Measurements from ENCODE around the gene SH3GL1. TPM values are rescaled to one million over a fixed set of nuclear protein-coding genes. Genes with fewer than 3 reads are reported as not detected.

Gene SH3GL1
- total RNA-seq, 2 donors from 2014 or later: 54.0 to 66.6 TPM

GRCh38 chr19:4343370-4344307, 56.7 kb downstream of the SH3GL1 start, which contains the start of gene MPND:
Gene MPND, plus strand, starts transcription at chr19:4343562. Its CDS starts 32 bp downstream, at chr19:4343594.
- Histone ChIP-seq H3K4me1 (peaks cover 16% of the 10 kb centered on the region), H3K4me3 (peak within 1 kb of the TSS; percentile 45), H3K27me3 (no peaks in the 10 kb centered on the region), H3K9ac (ENCODE audit: low read depth in 2 of 2, low read length in 2 of 2) (peak within 1 kb of the TSS; percentile 68 to 87), H3K9me3 (no peaks in the 10 kb centered on the region), H3K36me3 (peaks cover 6% of the 10 kb centered on the region), H3K27ac (peak within 1 kb of the TSS; percentile 96)
- intact Hi-C loops (cut with DNase I): no loop called here
- peak; percentile 97 for DNase-seq
- TF ChIP-seq CTCF (IDR thresholded peaks at IDR 0.05): no peak

- peaks cover 16% of the 10 kb centered on the region for H3K4me1 ChIP-seq
- peak overlapping the region; percentile 96 for H3K27ac ChIP-seq
- H3K4me3 ChIP-seq: peak overlapping the region; percentile 45
- no peaks in the 10 kb centered on the region for H3K9me3 ChIP-seq
- peaks cover 6% of the 10 kb centered on the region for H3K36me3 ChIP-seq
- peak; percentile 97 for DNase-seq
- H3K9ac ChIP-seq (ENCODE audit: low read depth in 2 of 2, low read length in 2 of 2): peak overlapping the region; percentile 68 to 87
- no peak for TF ChIP-seq CTCF (IDR thresholded peaks at IDR 0.05)
- intact Hi-C loops (cut with DNase I): no loop called here
- no peaks in the 10 kb centered on the region for H3K27me3 ChIP-seq
These were observed 57.6 kb downstream of the SH3GL1 start for GRCh38 chr19:4342615-4343369.

GRCh38 chr19:4342314-4342614, 58.1 kb downstream of the SH3GL1 start:
- Histone ChIP-seq H3K9me3 (no peaks in the 10 kb centered on the region), H3K27me3 (no peaks in the 10 kb centered on the region), H3K27ac (peak overlapping the region; percentile 96), H3K4me1 (peaks cover 16% of the 10 kb centered on the region), H3K4me3 (peak overlapping the region; percentile 30), H3K36me3 (peaks cover 6% of the 10 kb centered on the region), H3K9ac (ENCODE audit: low read depth in 2 of 2, low read length in 2 of 2) (peak overlapping the region; percentile 68 to 76)
- intact Hi-C loops (cut with DNase I): no loop called here
- DNase-seq: no peak
- no peak for TF ChIP-seq CTCF (IDR thresholded peaks at IDR 0.05)

- no peaks in the 10 kb centered on the region for H3K27me3 ChIP-seq
- peaks cover 11% of the 10 kb centered on the region for H3K4me1 ChIP-seq
- peak within 1 kb of the TSS; percentile 77 to 98 for H3K9ac ChIP-seq (ENCODE audit: low read depth in 2 of 2, low read length in 2 of 2)
These were observed 61.6 kb downstream of the SH3GL1 start, which contains the start of gene STAP2 for GRCh38 chr19:4338441-4339355. Gene STAP2, minus strand, starts transcription at chr19:4338827. Its CDS starts 74 bp downstream, at chr19:4338753.

More at GRCh38 chr19:4338441-4339355, 61.6 kb downstream of the SH3GL1 start, which contains the start of gene STAP2:
- Histone ChIP-seq H3K36me3 (no peaks in the 10 kb centered on the region), H3K27ac (peak within 1 kb of the TSS; percentile 88), H3K9me3 (no peaks in the 10 kb centered on the region), H3K4me3 (peak within 1 kb of the TSS; percentile 48)
- intact Hi-C loops (cut with DNase I): no loop called here
- DNase-seq: peak; percentile 91
- no peak for TF ChIP-seq CTCF (IDR thresholded peaks at IDR 0.05)

Measured in colonic mucosa (tissue), 4 donors.